ENCODE data around the gene TNS3.

The TNS3 gene

GRCh38 chr7:47526466-47526865, 55.4 kb downstream of the TNS3 start:
- DNase-seq (ENCODE audit: low read depth in 4 of 4, low spot score in 1 of 4), result no peak

GRCh38 chr7:47525066-47525623, 56.8 kb downstream of the TNS3 start:
- DNase-seq (ENCODE audit: low read depth in 4 of 4, low spot score in 1 of 4), result no peak

GRCh38 chr7:47523401-47523800, 58.5 kb downstream of the TNS3 start:
- no peak for DNase-seq (ENCODE audit: low read depth in 4 of 4, low spot score in 1 of 4)

- no peak for DNase-seq (ENCODE audit: low read depth in 4 of 4, low spot score in 1 of 4)
These were observed 59.9 kb downstream of the TNS3 start for GRCh38 chr7:47521816-47522561.

GRCh38 chr7:47521011-47521795, 60.7 kb downstream of the TNS3 start:
- DNase-seq (ENCODE audit: low read depth in 4 of 4, low spot score in 1 of 4), result no peak

GRCh38 chr7:47520406-47520805, 61.5 kb downstream of the TNS3 start:
- DNase-seq (ENCODE audit: low read depth in 4 of 4, low spot score in 1 of 4), result no peak

- no peak for DNase-seq (ENCODE audit: low read depth in 4 of 4, low spot score in 1 of 4)
These were observed 63.1 kb downstream of the TNS3 start for GRCh38 chr7:47518827-47519226.

- no peak for DNase-seq (ENCODE audit: low read depth in 4 of 4, low spot score in 1 of 4)
These were observed 64.0 kb downstream of the TNS3 start for GRCh38 chr7:47517821-47518480.

GRCh38 chr7:47516985-47517600, 64.8 kb downstream of the TNS3 start:
- no peak for DNase-seq (ENCODE audit: low read depth in 4 of 4, low spot score in 1 of 4)

GRCh38 chr7:47516386-47516785, 65.5 kb downstream of the TNS3 start:
- DNase-seq (ENCODE audit: low read depth in 4 of 4, low spot score in 1 of 4), result no peak

GRCh38 chr7:47515305-47515834, 66.5 kb downstream of the TNS3 start:
- no peak for DNase-seq (ENCODE audit: low read depth in 4 of 4, low spot score in 1 of 4)

- DNase-seq (ENCODE audit: low read depth in 4 of 4, low spot score in 1 of 4), result no peak
These were observed 67.1 kb downstream of the TNS3 start for GRCh38 chr7:47514818-47515217.

- DNase-seq (ENCODE audit: low read depth in 4 of 4, low spot score in 1 of 4), result no peak
These were observed 67.5 kb downstream of the TNS3 start for GRCh38 chr7:47514367-47514766.

- no peak for DNase-seq (ENCODE audit: low read depth in 4 of 4, low spot score in 1 of 4)
These were observed 68.1 kb downstream of the TNS3 start for GRCh38 chr7:47513741-47514241.

- no peak for DNase-seq (ENCODE audit: low read depth in 4 of 4, low spot score in 1 of 4)
These were observed 69.3 kb downstream of the TNS3 start for GRCh38 chr7:47512481-47513176.

- DNase-seq (ENCODE audit: low read depth in 4 of 4, low spot score in 1 of 4), result no peak
These were observed 70.1 kb downstream of the TNS3 start for GRCh38 chr7:47511699-47512370.

GRCh38 chr7:47510786-47511185, 71.1 kb downstream of the TNS3 start:
- DNase-seq (ENCODE audit: low read depth in 4 of 4, low spot score in 1 of 4), result no peak

- DNase-seq (ENCODE audit: low read depth in 4 of 4, low spot score in 1 of 4), result no peak
These were observed 71.7 kb downstream of the TNS3 start for GRCh38 chr7:47510192-47510591.

GRCh38 chr7:47509571-47509970, 72.3 kb downstream of the TNS3 start:
- no peak for DNase-seq (ENCODE audit: low read depth in 4 of 4, low spot score in 1 of 4)

All from stimulated activated CD4-positive, alpha-beta T cell treated with anti-CD3 and anti-CD28 coated beads, Interleukin-1b, Interleukin-23, amount 100 ng/mL, for 24 hours (primary cell).